Measurements from ENCODE around the gene CACHD1. TPM values are rescaled to one million over a fixed set of nuclear protein-coding genes. Genes with fewer than 3 reads are reported as not detected.

CACHD1 gene
- total RNA-seq, 1 experiment from 2014 or later, result 8.4 TPM

- Histone ChIP-seq H3K79me2 (ENCODE audit: insufficient read depth, low read length) (peaks cover 12% of the 10 kb centered on the region), H3K9me2 (ENCODE audit: insufficient read depth) (no peaks in the 10 kb centered on the region), H4K20me1 (ENCODE audit: insufficient read depth) (no peaks in the 10 kb centered on the region), H3K9ac (ENCODE audit: low read length) (no peak overlapping the region), H3K4me3 (replicated peaks in 1 of 2; ENCODE audit: low read depth in 1 of 2, low read length in 2 of 2) (no peak overlapping the region), H3K9me3 (ENCODE audit: control insufficient read depth in 1 of 2, insufficient read depth in 1 of 2, low read depth in 1 of 2, low read length in 2 of 2) (no peaks in the 10 kb centered on the region), H2AFZ (ENCODE audit: low read depth, low read length, poor library complexity, severe bottlenecking) (no peak overlapping the region), H3K4me1 (ENCODE audit: control insufficient read depth in 1 of 2, insufficient read depth in 2 of 2, low read length in 2 of 2) (no peaks in the 10 kb centered on the region), H3K27me3 (ENCODE audit: insufficient read depth, low read length) (no peaks in the 10 kb centered on the region), H3K36me3 (ENCODE audit: control insufficient read depth in 1 of 2, insufficient read depth in 2 of 2, low read length in 2 of 2) (no peaks in the 10 kb centered on the region), H3K4me2 (ENCODE audit: low read length) (no peak overlapping the region), H3K27ac (ENCODE audit: low read depth, low read length) (no peak overlapping the region)
- intact Hi-C loops (cut with micrococcal nuclease), result no loop called here
- TF ChIP-seq RAD21 (IDR thresholded peaks at IDR 0.05; ENCODE audit: low read depth), result no peak
- no peak for TF ChIP-seq TCF7L2 (IDR thresholded peaks at IDR 0.05; ENCODE audit: borderline replicate concordance, extremely low read depth, insufficient read depth, insufficient read length)
- TF ChIP-seq EZH2phosphoT487 (IDR thresholded peaks at IDR 0.05; ENCODE audit: borderline replicate concordance), result no peak
- no peak for TF ChIP-seq EGR1 (IDR thresholded peaks at IDR 0.05; ENCODE audit: low read depth)
- no peak for TF ChIP-seq MAX (IDR thresholded peaks at IDR 0.05)
- TF ChIP-seq ZNF274 (IDR thresholded peaks at IDR 0.05; ENCODE audit: low read depth, low read length), result no peak
- TF ChIP-seq ZFX (IDR thresholded peaks at IDR 0.05), result no peak
- no peak for TF ChIP-seq FOSL1 (IDR thresholded peaks at IDR 0.05; ENCODE audit: low read depth)
- TF ChIP-seq YY1 (IDR thresholded peaks at IDR 0.05; ENCODE audit: extremely low read depth, insufficient replicate concordance, low read depth, low read length), result no peak
- TF ChIP-seq SP1 (IDR thresholded peaks at IDR 0.05; ENCODE audit: low read depth), result no peak
- TF ChIP-seq EZH2 (IDR thresholded peaks at IDR 0.05), result no peak
- CTCF ChIA-PET, result no interaction called here
- BruUV-seq (replicated peaks), result no TSS peak
- ATAC-seq, result no peak
- POLR2A ChIA-PET, result no interaction called here
- no peak for DNase-seq (ENCODE audit: low read depth, low spot score)
- RAD21 ChIA-PET (ENCODE audit: low non-redundant PET in 1 of 2, low total read pairs in 2 of 2, uncharacterized antibody in 2 of 2, unreplicated experiment in 2 of 2), result no interaction called here
These were observed 56.4 kb downstream of the CACHD1 start for GRCh38 chr1:64526312-64526711.

- ChIA-PET RAD21 (ENCODE audit: low non-redundant PET in 1 of 2, low total read pairs in 2 of 2, uncharacterized antibody in 2 of 2, unreplicated experiment in 2 of 2) (no interaction called here), POLR2A (no interaction called here), CTCF (no interaction called here)
- no TSS peak for BruUV-seq (replicated peaks)
- TF ChIP-seq EZH2phosphoT487 (IDR thresholded peaks at IDR 0.05; ENCODE audit: borderline replicate concordance) (no peak), ATF3 (IDR thresholded peaks at IDR 0.05) (no peak), POLR2A (IDR thresholded peaks at IDR 0.05; ENCODE audit: borderline replicate concordance, extremely low read depth, insufficient read depth, insufficient read length) (no peak), SIN3A (IDR thresholded peaks at IDR 0.05; ENCODE audit: low read depth) (no peak), ZFX (IDR thresholded peaks at IDR 0.05) (no peak), JUND (IDR thresholded peaks at IDR 0.05) (no peak), RAD21 (IDR thresholded peaks at IDR 0.05; ENCODE audit: low read depth) (no peak), CBX3 (IDR thresholded peaks at IDR 0.05; ENCODE audit: low read depth) (no peak), MAX (IDR thresholded peaks at IDR 0.05) (no peak), YY1 (IDR thresholded peaks at IDR 0.05; ENCODE audit: extremely low read depth, insufficient replicate concordance, low read depth, low read length) (no peak)
- Histone ChIP-seq H3K4me2 (ENCODE audit: low read length) (no peak overlapping the region), H3K9ac (ENCODE audit: low read length) (no peak overlapping the region), H3K4me1 (ENCODE audit: control insufficient read depth in 1 of 2, insufficient read depth in 2 of 2, low read length in 2 of 2) (peaks cover 0 to under 1% of the 10 kb centered on the region in 2 experiments; a peak in 1 of 4 replicates), H3K9me2 (ENCODE audit: insufficient read depth) (no peaks in the 10 kb centered on the region), H2AFZ (ENCODE audit: low read depth, low read length, poor library complexity, severe bottlenecking) (no peak overlapping the region), H3K9me3 (ENCODE audit: control insufficient read depth in 1 of 2, insufficient read depth in 1 of 2, low read depth in 1 of 2, low read length in 2 of 2) (no peaks in the 10 kb centered on the region), H3K79me2 (ENCODE audit: insufficient read depth, low read length) (peaks cover 12% of the 10 kb centered on the region), H3K4me3 (replicated peaks in 1 of 2; ENCODE audit: low read depth in 1 of 2, low read length in 2 of 2) (no peak overlapping the region), H3K27me3 (ENCODE audit: insufficient read depth, low read length) (no peaks in the 10 kb centered on the region), H4K20me1 (ENCODE audit: insufficient read depth) (no peaks in the 10 kb centered on the region), H3K27ac (ENCODE audit: low read depth, low read length) (no peak overlapping the region), H3K36me3 (ENCODE audit: control insufficient read depth in 1 of 2, insufficient read depth in 2 of 2, low read length in 2 of 2) (no peaks in the 10 kb centered on the region)
- intact Hi-C loops (cut with micrococcal nuclease), result no loop called here
- ATAC-seq, result no peak
- no peak for DNase-seq (ENCODE audit: low read depth, low spot score)
These were observed 57.2 kb downstream of the CACHD1 start for GRCh38 chr1:64527165-64527564.

Measured in HCT116 (cell line).